GM21717 (cell line): ENCODE measurements around the gene BRME1.

Experiments
- ATAC-seq: cut with Tn5 transposase; IDR thresholded peaks from one replicate; pipeline ENCODE4 v1.9.1; 2021; ENCODE audit warnings: mild to moderate bottlenecking, moderate library complexity; ENCODE audit not compliant: unreplicated experiment

Gene BRME1

GRCh38 chr19:13833330-13834243 lies 72.3 kb downstream of the BRME1 start:
- peak; percentile 59 for ATAC-seq
